GM12872 (cell line): ENCODE measurements around the gene SDHAF4.

Source experiments
- TF ChIP-seq, protein P1 (sequence below): IDR thresholded peaks from 3 replicates; pipeline ENCODE4 v1.5.1; 2011; ENCODE audit warnings: low read depth, mild to moderate bottlenecking, low read length, moderate library complexity; ENCODE audit not compliant: insufficient read depth

SDHAF4 gene

GRCh38 chr6:70566751-70567382, at the start of gene SDHAF4:
Gene SDHAF4 (plus strand): TSS chr6:70566930. CDS start chr6:70566941, 11 bp downstream.
- TF ChIP-seq, protein P1, sequence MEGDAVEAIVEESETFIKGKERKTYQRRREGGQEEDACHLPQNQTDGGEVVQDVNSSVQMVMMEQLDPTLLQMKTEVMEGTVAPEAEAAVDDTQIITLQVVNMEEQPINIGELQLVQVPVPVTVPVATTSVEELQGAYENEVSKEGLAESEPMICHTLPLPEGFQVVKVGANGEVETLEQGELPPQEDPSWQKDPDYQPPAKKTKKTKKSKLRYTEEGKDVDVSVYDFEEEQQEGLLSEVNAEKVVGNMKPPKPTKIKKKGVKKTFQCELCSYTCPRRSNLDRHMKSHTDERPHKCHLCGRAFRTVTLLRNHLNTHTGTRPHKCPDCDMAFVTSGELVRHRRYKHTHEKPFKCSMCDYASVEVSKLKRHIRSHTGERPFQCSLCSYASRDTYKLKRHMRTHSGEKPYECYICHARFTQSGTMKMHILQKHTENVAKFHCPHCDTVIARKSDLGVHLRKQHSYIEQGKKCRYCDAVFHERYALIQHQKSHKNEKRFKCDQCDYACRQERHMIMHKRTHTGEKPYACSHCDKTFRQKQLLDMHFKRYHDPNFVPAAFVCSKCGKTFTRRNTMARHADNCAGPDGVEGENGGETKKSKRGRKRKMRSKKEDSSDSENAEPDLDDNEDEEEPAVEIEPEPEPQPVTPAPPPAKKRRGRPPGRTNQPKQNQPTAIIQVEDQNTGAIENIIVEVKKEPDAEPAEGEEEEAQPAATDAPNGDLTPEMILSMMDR: peak; percentile 26

DNA sequence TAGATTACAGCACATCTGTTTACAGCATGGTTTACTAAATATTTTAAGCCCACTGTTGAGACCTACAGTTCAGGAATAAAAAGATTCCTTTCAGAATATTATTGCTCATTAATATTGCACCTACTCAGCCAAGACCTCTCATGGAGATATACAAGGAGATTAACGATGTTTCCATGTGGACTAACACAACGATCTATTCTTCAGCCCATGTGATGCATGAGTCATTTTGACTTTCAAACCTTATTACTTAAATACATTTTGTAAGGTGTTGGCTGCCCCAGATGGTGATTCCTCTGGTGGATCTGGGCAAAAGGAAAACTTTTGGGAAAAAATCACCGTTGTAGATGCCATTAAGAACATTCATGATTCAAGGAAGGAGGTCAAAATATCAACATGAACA, 48.0 kb upstream of the SDHAF4 start:
- TF ChIP-seq, protein P1: no peak

DNA sequence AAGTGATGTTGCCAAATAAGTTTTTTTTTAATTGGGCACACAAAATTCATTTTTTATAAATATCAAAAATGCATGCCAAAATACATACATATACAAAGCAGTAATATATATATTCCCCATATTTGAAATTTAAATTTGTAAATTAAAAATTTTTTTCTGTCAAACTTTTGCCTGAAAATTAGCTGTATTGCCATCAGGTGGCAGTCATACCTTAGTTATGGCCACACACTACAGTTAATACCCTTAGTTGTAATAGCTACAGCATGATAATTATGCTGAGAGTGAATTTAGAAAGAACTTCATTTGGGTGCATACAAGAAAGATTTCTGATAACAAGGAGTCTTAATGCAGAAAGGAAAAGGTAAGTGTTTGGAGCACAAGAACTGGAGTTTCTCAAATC, 46.2 kb upstream of the SDHAF4 start:
- TF ChIP-seq, protein P1: peak; percentile 29; the same call in 1 of the 3 replicates

DNA sequence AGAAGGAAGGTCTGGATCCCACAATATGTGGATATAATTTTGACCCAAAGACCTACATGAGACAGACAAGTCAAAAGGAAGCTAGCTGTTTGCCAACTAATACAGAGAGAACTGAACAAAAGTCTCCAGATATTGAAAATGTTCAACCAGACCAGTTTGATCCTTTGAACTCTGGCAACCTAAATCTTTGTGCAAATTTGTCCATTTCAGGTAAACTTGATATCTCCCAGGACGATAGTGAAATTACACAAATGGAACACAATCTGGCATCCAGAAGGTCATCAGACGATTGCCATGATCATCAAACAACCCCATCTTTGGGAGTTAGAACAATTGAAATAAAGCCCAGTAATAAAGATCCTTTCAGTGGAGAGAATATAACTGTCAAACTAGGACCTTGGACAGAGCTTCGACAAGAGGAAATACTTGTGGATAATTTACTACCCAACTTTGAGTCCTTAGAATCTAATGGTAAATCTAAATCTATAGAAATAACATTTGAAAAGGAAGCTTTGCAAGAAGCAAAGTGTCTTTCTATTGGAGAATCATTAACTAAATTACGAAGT, 41.9 kb upstream of the SDHAF4 start:
- TF ChIP-seq, protein P1: no peak

DNA sequence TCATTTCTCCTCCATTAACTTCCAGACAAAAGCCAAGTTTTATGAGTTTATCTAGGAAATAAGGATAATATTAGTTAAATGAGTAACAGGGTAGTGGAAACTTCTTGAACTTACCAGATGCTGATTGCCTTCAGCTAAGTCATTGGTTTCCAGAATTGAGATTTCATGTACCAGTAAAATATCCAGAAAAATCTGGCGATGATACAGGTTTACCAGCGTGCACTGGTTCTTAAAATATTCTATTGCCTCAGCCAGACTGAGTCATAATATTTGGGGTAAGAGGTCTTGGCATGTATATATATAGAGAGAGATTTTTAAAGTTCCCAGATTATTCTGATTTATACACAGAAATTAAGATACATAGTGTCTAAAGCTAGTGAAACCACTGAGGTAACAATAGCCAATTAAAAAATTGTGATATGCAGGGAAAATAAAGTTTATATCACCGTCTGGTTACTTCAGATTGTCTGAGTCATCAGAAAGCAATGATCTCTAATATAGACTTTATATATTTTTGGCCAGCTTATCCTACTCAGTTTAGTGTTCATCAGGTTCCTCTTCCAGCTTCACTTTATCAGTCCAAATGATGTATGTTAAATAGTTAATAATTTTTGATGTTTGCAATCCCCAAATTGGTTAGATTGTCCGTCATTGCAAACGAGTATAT, 39.5 kb upstream of the SDHAF4 start:
- TF ChIP-seq, protein P1: no peak

DNA sequence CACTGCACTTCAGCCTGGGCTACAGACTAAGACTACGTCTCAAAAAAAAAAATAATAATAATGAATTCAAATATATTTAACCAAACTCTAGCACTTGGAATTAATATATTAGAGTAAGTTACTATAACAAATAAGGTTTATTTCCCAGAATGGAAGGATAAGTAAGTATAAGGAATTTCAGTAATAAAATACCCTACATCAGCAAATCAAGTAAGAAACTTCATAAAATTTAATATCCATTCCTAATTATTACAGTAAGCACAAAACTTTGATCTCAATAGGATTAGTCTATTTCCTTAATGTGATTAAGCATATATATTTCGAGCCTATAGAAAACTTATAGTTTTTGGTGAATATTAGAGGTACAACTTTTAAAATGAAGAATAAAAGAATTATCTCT, 36.7 kb upstream of the SDHAF4 start:
- TF ChIP-seq, protein P1: no peak

GRCh38 chr6:70531133-70531532, 35.6 kb upstream of the SDHAF4 start:
- TF ChIP-seq, protein P1: no peak
